ENCODE measurements around the gene C2orf68.
"Not testable (repeated sequence)": the region's sequence is repeated elsewhere in the genome, so short reads cannot be mapped to it uniquely, and the experiment has no call there.

C2orf68 gene

DNA sequence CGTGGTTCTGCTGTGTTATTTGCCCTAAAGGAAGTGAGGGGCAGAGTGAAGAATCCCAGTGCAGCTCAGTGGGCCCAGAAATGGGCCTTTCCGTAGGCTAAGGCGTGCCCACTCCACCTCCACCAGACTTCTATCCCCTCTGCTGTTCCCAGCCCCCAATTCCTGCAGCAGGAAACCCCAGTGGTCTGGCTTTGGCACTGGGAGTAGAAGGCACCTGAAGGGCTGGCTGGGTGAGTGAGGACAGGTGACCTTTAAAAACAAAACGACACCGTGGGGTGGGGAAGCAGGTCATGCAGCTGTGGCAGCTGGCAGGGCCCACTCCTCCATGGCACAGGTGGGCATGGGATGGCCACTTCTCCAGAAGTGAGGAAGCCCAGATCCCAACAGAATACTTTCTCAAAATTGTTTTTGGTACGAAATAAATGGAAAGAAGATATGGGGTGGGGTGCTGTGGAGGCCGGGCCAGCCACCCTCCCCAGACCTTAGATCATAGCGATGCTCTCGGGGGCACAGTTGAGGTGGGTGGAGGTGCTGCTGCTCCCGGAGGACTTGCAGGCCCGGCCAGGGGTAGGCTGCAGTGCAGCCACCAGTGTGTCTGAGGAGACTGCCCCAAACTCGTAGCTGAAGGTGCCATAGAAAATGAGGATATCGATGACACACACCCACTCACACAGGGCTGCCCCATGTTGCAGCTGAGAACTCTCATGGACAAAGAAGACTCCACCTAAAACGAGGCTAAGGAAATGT is 13.1 kb downstream of the C2orf68 start:
- DNase-seq: no peak

- DNase-seq: no peak
These were observed 14.6 kb downstream of the C2orf68 start for GRCh38 chr2:85597241-85597640.

DNA sequence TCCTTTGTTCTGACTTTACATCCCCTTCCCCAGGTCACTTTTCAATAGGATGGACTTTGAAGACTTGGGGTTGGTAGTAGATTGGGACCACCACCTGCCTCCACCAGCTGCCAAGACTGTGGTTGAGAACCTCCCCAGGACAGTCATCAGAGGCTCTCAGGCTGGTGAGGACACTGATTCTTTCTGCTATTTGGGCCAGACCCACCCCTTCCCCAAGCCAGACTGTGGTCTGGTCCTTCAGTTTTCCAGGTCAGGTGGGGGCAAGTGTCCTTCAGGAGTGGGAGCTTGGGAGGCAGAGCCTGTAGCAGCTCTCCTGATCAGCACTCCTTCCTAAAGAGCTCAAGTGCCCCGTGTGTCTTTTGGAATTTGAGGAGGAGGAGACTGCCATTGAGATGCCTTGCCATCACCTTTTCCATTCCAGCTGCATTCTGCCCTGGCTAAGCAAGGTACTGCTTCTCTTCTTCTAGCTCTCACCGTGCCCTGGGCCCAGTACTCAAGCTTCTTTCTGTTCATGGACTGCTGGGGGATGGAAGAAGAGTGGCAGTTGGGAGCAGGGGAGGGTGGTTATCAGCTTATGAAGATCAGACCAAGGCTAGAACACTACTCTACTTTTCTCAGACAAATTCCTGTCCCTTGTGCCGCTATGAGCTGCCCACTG is 15.3 kb downstream of the C2orf68 start:
- DNase-seq: no peak

- no peak for DNase-seq
These were observed 15.9 kb downstream of the C2orf68 start for GRCh38 chr2:85596026-85596333.

GRCh38 chr2:85595301-85596025 is 16.4 kb downstream of the C2orf68 start, which contains the start of gene RNF181:
TSS of gene RNF181 (plus strand) at chr2:85595745. CDS start at chr2:85595764, 19 bp downstream.
- peak; percentile 97 for DNase-seq

DNA sequence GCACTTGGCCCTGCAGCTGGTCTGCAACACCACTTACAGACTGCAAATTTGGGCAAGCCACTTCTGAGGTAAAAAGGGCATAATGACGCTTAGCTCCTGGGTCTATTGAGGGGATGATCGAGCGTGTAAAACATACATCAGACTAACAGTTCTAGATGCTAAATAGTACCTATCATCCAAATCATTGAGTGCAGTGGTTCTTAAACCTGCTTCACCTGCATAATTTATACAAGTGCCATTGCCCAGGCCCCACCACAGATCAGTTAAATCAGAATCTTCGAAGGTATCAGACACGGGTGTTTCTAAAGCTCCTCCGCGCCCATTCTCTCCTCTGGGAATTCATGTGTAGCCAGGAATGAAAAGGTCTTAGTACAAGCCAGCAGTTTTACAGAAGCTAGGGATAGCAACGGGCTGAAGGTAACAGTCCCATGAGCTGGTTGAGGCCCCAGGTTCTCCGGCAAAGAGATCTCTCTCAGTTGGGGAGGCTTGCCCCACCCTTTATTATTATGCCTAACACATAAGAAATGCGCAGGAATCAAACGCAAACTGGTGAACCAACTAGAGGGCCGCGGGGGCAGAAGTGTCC is 17.1 kb downstream of the C2orf68 start:
- peak; percentile 18 for DNase-seq

DNA sequence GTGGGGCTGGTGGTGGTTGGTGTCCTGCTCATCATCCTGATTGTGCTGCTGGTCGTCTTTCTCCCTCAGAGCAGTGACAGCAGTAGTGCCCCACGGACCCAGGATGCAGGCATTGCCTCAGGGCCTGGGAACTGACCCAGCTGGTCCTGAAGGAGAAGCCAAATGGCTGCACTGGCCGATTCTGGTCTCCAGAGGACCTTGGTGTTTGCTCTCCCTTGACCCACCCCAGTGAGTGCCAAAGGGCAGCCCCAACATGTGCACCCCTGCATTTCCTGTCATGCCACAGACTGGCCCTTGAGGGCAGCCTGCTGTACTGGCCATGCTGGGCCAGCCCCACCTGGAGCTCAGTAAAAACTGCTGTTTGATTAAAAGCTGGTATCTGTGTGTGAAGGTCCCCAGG is 18.8 kb downstream of the C2orf68 start:
- DNase-seq: no peak

DNA sequence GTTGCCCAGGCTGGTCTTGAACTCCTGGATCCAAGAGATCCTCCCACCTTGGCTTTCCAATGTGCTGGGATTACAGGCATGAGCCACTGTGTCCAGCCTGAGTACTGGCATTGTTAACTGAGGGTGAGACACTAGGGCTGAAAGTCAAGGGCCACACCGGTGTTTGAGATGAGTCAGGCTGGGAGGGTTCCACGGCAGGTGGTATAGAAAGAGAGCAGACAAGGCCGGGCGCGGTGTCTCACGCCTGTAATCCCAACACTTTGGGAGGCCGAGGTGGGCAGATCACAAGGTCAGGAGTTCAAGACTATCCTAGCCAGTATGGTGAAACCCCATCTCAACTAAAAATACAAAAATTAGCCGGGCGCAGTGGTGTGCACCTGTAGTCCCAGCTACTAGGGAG is 19.6 kb downstream of the C2orf68 start:
- DNase-seq: not testable (repeated sequence)

GRCh38 chr2:85591563-85591962 is 20.3 kb downstream of the C2orf68 start:
- DNase-seq: no peak

DNA sequence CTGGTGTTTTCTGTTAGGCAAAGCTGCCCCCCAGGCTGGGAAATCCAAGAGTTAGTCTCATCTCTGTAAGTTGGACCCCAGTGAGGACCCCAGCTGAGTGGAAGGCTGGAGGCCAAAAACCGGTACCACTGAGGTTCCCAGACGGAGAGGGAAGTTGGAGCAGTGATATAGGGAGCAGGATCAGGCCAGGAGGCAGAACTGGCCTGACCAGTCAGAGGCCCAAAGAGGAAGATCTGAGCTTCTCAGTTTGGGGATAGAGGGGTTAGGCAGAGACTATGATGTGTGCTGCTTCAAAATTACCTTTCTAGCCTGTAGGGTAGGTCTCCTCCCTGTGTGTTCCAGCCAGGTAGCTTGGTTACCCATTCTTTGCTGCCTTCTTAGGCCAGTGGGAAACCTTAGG is 20.9 kb downstream of the C2orf68 start:
- no peak for DNase-seq

DNA sequence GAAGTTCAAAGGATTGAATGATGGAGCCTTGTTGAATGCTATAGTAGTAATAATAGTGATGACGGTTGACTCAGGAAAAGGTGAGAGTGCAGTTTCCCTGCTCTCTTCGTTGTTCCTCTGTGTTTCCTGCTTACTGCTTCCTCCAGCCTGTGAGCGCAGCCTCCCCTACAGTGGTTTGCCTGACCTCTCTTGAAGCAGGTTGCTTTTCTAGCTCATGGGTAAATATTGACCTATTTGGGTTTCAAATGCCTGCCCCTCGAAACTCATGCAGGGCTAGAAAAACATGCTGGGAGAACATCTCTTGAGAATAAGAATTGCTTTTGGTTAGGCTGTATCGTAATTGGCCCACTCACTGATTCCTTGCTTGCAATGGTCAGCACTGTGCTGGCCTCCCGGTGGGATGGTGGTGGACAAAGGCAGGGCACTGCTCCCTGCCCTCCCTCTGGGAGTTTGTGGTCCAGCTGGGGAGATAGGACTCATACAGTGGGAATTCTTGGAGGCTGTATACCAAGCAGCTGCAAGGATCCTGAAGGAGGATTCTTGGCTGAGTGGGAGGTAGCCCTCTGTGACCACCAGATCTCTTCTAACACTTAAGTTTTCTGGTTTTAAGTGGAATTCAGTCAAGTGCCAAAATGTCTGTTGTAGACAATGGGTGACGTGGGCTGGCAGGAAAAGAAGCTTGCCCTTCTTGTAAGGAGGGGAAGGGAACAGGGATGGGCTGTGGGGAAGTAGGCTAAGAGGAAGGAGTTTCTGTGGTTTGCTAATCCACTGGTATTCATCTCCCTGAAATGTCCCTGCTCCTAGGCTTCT is 21.7 kb downstream of the C2orf68 start:
- no peak for DNase-seq

DNA sequence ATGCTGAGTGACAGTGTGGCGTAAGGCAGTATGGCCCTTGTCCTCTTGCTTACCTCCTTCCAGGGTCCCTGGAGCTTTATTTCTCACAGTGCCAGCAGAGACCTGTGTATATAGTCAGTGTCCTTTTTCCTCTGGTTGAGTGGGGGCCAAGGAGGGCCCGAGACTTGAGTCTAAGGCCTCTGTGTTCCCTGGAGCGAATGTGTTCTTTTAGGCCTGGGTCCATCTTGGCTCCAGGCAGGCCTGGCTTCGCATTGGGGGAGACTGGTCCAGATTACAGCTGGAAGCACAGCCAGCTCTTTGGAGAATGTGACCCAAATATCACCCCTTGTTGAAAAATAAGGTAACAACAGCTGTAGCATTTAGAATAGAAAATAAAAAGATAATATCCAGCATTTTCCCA is 22.7 kb downstream of the C2orf68 start:
- no peak for DNase-seq

- DNase-seq: no peak
These were observed 23.2 kb downstream of the C2orf68 start for GRCh38 chr2:85588645-85589044.

- DNase-seq: no peak
These were observed 23.6 kb downstream of the C2orf68 start for GRCh38 chr2:85588236-85588635.

DNA sequence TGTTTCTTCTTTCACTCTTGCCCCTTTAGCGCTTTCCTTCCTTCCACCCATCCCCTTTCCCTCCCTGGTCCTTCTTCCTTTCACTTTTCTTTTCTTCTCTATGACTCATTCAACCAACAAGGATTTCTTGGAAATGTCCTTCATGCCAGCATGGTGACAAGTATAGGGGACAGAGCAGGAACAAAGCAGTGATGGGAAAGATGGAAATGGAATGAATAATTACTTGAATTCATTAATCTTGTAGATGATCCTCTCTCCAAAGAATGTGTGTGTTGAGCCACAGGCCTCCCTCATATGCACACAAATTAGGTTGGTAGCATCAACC is 26.1 kb downstream of the C2orf68 start:
- DNase-seq: no peak

DNA sequence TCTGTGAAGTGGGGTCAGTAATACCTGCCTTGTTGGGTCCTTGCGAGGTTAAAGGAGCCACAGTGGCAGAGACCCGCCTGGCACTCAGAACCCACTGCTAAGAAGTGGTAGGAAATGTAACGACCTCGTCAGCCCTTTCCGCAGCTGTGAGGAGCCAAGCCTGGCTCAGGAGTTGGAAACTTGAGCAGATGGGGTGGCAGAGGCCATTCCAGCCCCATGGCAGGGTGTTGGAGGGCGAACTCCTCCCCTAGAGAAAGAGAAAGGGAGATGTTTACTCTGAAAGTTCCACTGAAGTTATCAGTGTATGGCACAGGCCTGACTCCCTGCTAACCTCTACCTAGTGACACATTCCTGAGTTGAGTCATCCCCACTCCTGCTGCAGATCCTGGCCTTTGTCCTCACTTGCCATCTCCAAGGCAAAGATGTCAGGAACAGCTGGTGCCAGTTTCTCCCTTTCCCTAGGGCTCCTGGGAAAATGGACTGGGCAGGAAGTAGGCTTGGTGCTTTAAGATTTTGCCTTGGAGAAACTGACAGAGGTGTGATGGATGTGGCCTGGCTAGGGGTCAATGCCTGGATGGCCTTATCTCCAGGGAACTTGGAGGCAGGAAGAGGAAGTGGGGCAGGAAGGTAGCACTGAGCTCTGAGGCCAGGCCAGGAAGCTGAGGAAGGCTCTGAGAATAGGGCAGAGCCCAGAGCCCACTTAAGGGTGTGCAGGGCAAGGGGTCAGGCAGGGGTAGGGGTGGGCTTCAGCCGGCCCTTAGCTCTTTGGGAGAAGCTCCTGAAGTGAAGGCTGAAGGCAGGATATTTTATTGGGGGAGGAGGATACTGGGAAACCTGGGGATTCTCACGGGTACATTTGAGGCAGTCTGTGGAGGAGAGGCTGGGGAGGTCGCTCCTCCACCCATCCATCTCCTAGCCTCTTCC is 26.7 kb downstream of the C2orf68 start:
- no peak for DNase-seq

DNA sequence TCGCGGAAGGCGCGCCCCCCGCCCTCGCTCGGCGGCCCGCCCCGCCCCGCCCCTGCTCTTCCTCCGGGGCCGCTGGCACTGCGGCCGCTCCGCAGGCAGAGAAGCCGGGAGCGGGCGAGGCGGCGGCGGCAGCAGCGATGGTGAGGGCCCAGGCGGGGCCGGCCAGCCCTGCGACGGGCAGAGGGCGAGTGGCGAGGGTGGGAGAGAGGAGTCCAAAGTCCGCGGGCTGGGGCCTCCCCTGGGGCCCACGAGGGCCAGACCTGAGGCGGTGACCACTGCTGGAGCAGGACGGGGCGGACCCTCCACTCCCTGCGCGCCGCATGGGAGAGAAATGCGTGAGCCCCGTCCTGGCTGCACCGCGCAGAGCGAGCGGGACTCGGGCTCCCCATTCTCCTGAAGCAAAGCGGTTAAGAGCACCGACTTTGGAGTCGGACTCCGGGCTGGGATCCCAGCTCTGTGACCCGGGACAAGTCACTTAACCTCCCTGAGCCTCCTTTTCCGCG is 27.5 kb downstream of the C2orf68 start, which contains the start of gene VAMP5:
Gene VAMP5, plus strand, starts transcription at position 78 of the 503 bp plus-strand sequence. Its CDS starts 60 bp downstream, at position 138.
- no peak for DNase-seq

GRCh38 chr2:85583667-85584353 is 28.1 kb downstream of the C2orf68 start:
- no peak for DNase-seq

DNA sequence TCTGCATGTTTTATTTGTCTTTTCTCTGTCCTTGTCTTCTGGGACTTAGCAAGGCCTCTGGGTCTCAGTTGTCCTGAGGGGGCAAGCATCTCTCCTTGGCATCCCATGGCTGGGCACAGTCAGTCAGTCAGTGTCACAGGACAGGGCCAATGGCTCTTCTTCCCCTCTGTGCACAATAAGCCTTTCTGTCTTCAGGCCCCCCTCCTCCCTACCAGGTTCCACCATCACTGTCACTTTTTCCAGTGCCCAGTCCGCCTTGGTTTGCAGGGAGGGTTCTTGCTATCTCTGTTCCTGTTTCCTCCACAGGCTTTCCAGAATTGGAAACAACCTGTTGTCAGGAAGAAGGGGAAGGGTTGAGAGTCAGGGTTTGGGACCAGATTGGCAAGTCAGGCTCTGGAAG is 29.4 kb downstream of the C2orf68 start:
- no peak for DNase-seq

DNA sequence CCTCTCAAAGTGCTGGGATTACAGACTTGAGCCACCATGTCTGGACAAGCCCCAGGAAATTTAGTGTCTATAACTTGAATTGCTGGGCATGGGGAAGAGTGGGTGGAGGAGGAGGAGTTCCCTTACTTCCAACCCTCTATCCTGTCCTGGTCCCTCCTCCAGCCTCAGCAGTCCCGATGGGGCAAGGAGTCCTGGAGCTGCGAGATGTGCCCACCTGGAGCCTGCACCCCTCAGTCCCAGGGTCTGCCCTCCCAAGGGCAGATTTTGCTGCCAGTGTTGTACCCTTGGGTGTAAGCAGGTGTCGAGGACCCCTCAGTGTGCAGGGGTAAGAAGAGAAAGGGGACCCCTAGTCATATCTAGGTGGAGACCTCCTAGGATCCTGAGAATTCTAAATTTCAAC is 31.7 kb downstream of the C2orf68 start:
- DNase-seq: no peak
